HCEC 1CT (cell line): ENCODE results near the gene FMC1.
"Not testable (repeated sequence)": the region's sequence is repeated elsewhere in the genome, so short reads cannot be mapped to it uniquely, and the experiment has no call there.

Experiments
- DNase-seq: peaks from one replicate; pipeline ENCODE4 v3.0.0-alpha.2; 2017

Gene FMC1, protein sequence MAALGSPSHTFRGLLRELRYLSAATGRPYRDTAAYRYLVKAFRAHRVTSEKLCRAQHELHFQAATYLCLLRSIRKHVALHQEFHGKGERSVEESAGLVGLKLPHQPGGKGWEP

DNA sequence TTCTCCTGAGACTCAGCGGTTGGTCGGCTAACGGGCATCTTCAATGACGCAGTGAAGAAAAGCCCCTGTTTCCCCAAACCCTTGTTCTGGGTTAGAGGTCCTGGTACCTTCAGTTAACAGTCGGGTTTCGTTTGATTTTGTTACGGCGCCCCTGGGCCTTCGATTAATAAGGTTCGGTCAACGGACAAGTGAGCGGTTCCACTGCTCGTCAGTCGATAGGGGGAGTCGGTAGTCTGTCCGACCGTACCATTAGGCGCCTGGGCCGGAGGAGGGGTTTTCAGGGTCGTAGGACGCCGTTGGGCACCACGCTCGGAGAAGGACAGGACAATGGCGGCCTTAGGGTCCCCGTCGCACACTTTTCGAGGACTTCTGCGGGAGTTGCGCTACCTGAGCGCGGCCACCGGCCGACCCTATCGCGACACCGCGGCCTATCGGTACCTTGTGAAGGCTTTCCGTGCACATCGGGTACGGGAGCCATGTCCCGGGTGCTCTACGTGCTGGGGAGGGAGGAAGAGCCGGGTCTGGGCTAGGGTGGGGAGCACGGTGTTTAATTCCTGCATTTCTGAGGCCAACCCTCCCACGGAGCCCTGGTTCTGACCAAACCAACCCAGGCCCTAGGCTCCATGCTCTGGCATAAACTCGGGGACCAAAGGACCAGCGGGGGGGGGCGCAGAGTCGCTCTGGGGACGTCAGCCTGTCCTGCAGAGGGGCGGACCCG lies at the start of gene FMC1:
Gene FMC1 (plus strand): TSS at position 280 of the 718 bp plus-strand sequence. CDS start 48 bp downstream, at position 328.
- DNase-seq, result peak; percentile 91

DNA sequence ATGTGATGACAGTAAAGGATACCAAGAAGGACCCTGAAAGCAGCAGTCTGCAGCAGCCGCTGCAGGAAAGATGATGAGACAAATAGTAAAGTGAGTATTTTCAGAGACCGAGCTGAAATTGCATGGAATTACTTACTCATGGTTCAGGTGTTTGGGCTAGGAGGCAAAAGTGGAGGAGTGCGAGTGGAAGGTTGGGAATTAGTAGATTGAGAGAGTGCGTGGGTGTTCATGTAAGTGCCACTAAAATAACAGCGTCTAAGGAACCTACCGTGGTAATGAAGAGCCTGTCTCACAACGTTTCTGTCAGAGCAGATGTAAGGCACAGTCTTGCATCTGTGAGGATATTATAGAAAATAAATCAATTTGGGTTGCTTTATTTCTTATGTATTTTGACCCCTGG lies 48.3 kb upstream of the FMC1 start:
- no peak for DNase-seq

DNA sequence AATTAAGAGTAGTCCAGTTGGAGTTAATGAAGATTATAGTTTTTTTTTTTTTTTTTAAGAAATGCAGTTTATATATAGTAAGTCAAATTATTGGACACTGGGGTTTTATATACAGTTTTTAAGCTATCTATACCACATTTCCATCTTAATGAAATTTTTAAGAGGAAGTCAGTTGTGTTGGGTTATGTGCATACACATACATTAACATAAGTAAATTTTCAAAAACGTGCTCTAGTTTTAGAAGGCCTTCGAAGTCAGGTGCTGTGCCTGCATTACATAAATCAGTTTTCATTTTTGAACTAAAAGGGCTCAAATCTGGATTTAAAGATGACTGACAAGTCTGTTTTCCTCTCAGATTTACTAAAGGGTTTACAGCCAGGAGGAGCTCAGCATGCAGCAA lies 47.6 kb upstream of the FMC1 start:
- no peak for DNase-seq

DNA sequence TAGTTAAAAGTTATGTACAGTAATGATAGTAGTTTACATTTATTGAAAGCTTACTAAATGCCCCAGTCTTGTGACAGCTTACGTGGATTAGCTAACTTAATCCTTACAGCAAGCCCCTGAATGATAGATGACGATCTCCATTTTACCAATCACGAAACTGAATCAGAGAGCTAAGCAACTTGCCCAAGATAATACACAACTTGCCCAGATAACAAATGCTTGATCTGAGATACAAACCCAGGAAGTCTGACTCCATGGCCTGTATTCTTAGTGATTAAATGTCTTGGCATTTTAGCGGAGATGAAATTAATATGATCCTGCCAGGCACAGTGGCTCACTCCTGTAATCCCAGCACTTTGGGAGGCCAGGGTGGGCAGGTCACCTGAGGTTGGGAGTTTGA lies 46.9 kb upstream of the FMC1 start:
- DNase-seq, result no peak

DNA sequence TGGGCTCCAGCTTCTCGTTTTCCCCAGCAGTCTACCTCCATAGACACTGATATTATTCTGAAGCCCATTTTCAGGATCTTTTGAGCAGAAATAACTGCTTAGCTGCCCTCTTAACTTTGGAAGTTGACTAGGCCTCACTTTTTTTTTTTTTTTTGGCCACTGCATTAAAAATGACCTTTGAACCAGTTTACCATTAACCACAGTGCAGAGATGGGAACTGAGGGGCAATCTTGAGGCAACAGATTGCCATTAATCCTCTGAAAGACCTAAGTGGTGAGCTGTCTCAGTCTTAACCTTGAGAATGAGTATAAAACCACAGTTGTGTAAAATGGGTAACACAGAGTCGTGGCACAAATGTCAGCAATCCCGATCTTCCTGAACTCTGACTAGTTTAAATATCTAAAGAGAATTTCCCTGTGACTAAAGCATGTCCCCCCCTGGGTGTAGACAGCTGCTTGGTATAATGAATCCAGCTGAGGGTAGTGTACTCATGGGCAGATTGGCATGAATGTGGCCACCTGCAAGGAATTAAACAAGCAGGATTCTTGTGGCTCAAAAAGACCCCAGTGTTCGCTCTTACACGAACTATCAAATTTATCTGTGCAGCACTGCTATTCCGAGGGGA lies 46.1 kb upstream of the FMC1 start:
- DNase-seq, result no peak

DNA sequence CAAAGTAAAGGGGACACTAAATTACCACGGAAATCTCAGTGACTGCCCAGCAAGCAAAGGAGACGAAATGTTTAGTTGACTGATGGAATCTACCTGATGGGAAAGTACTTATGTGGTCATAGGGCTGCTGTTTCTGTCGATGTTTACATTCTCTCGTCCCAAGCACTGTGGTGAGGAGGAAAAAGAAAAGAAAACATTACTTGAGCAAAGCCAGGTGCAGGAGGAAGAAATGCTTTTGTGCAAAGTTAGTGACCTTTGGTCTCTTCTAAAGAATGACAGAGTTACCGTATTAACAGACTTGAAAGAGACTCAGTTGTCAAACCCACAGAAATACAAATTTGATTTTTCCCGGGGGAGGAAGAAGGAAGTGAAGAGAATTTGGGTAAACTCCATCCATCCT lies 43.3 kb upstream of the FMC1 start:
- no peak for DNase-seq

DNA sequence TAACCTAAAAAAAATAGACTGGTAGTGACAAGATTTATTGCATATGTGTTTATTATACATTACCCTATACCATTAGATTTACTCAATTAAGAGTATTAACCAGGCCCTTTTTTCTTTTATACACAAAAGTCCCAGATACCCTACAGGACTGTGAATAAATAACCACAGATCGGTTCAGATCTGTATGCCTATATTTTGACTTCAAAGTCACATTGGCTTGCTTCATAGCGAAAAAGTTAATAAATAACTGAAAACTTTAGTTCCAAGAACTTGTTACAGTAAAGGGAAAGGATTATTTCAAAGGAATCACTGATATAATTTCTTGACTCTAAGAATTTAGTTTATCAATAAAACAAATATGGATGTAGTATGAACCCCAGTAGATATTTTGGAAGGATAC lies 41.8 kb upstream of the FMC1 start:
- DNase-seq, result no peak

DNA sequence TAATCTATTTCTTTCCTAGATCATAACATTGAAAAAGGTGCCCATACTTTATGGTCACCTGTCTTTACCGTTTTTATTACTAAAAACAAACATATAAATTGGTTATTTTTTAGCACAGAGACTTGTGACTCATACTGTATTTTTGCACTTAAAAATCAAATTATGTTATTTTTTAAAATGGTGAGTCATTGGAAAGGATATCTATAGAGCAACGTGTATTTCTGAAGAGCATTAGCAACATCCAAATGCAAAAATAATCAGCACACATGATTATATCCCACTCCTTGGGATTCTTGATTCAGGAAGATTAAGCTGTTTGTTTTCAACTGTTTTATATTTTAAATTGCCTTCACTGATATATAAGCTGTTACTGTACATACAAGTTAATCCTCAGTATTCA lies 40.7 kb upstream of the FMC1 start:
- peak; percentile 41 for DNase-seq

DNA sequence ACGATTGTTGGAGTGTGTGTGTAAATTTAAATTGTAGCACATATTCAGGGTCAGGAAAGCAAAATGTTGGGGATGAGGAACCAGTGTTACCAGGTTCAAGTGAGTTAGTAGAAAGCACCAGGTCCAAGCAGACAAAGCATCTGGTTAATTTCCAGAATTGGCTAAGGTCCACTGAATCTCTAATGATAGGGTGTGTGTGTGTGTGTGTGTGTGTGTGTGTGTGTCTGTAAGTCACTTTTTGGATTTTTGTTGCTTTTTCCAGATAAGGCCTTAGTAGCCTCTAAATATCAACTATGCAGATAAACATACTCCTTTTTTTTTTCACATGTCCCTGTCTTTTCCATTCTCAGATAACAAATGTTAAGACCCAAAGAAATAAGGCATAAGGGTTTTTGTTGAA lies 36.6 kb upstream of the FMC1 start:
- no peak for DNase-seq

DNA sequence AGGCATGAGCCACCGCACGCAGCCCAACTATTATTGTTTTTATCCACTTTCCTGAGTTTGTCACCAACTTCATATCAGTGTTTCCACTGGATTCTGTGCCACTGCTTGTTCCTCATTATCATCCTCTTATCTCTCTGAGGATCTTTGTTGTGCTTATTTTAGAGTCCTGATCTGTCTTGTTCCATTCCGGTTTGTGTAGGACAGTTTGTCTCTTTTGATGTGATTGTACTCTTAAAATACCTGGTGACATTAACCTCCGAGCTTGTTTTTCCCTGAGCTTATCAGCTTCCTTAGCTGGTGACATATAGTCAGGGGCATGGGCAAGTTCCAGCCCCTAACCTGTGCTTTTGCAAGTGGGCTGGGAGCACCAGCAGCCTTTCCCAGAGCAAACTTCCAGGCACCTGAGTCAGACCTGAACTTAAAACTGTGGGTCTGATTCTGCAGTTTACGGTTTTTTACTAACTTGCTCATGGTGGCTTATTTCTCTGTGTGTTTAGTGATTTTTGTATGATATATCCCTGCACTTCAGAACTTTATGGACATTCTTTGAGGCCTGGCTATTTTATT lies 23.1 kb upstream of the FMC1 start:
- DNase-seq, result no peak

DNA sequence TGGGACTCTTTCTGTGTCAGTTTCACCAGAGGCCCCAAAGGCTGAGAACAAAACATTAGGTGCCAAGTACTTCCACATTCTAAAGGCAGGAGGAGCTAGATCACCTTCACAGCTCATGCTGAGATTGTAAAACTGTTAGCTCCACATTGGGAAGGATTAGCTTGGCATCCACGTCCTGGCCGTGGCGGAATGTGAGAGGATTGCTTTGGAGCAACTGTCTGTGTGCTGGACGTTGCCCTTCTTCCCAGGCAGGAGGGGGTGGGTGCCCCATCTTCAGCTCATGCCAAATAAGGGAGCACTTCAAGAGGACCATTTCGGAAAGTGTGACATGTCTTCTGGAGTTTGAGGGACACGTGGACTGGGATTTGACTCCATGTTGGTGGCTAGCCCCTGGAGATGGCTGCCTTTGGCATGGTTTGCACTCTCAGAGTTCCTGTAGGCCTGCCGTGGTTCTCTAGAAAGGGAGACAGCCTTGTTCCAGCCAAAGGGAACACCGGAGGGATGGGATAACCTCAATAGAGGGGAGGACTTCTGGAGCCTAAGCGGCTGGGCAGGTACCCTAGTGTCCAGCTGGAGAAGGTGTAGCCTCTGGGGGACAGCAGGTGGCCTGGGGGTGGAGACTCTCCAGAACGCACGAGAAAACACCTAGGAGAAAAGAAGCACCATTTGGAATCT lies 19.9 kb upstream of the FMC1 start:
- DNase-seq, result peak; percentile 51

DNA sequence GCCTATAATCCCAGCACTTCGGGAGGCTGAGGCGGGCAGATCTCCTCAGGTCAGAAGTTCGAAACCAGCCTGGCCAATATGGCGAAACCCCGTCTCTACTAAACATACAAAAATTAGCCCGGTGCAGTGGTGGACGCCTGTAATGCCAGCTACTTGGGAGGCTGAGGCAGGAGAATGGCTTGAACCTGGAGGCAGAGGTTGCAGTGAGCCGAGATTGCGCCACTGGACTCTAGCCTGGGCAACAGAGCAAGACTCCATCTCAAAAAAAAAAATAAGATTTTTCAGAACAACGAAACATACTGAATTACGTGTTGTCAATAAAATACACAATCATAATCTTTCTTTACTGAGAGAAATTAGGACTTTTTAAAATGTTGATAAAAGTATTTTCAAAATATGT lies 16.4 kb upstream of the FMC1 start:
- DNase-seq, result not testable (repeated sequence)

DNA sequence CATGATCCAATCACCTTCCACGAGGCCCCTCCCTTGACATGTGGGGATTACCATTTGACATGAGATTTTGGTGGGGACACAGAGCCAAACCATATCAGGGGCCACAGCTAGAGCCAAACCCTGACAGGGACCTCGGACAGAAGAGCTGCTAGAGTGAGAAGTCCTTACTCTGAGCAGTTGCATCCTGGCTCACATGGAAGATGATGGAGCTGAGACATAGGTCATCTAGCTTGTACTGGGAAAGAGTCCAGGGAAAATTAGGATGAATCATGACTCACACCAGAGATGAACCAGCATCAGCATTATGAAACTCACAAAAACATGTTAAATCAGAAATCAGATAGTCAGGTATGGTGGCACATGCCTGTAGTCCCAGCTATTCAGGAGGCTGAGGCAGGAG lies 12.8 kb upstream of the FMC1 start:
- DNase-seq, result peak; percentile 87

DNA sequence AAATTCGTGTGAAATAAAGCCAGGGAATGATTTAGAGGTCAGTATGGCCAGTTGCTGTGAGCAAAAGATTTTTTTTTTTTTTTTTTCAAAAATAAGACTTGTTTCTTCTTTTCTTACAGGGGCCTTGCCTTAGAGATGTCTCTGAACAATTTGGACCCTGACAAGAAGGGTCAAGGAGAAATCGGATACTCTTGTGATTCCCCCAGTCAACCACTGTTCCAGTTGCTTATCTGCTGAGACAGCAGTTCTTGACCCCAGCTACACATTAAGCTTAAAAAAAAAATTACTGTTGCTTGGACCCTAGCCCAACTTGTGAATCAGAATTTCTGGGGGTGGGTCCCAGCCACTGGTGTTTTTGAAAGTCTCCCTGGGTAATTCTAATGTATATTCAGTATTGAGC lies 12.0 kb upstream of the FMC1 start:
- DNase-seq, result no peak

DNA sequence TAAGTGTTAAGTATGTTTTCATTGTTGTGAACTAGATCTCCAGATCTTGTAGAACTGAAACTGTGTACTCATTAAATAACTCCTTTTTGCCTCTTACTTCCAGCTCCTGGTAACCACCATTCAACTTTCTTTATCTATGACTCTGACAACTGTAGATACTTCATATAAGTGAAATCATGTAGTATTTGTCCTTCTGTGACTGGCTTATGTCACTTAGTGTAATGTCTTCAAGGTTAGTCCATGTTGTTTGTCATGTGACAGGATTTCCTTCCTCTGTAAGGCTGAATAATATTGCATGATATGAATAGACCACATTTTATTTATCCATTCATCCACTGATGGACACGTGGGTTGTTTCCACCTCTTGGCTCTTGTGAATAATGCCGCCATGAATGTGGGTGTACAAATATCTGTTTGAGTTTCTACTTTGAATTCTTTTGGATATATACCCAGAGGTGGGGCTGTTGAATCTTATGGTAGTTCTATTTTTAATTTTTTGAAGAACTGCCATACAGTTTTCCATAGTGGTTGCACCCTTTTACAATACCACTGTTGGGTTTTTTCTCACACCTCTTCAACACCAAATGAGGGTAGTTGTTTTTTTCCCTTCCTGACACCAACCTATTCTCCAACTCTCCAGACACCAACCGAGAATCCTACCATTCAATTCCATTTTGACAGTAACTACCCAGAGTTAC lies 10.7 kb upstream of the FMC1 start:
- no peak for DNase-seq

DNA sequence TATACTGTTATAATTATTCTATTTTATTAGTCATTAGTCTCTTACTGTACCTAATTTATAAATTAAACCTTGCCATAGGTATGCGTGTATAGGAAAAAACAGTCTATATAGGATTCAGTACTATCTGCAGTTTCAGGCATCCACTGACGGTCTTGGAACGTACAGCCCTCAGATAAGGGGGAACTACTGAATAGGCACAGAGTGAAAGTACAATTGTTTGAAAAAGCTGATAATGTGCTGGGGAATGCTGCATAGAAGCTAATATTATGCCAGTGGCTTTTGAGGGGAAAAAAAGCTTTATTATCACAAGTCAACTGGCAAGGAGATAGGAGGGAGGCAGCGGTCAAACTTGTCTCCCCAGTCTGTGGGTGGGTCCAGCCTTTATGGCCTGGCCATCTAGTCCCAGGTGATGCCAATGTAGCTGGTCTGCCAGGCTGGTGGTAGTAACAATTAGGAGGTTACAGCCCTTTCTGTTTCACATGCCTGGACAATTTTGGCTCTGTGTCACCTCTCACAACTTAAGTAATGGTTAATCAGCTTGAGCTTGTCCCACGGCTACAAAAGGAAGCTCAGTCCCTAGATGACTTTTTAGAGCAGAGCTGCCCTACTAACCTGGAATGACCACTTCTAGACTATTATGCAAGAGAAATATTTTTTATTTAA lies 8.3 kb upstream of the FMC1 start:
- DNase-seq, result no peak

DNA sequence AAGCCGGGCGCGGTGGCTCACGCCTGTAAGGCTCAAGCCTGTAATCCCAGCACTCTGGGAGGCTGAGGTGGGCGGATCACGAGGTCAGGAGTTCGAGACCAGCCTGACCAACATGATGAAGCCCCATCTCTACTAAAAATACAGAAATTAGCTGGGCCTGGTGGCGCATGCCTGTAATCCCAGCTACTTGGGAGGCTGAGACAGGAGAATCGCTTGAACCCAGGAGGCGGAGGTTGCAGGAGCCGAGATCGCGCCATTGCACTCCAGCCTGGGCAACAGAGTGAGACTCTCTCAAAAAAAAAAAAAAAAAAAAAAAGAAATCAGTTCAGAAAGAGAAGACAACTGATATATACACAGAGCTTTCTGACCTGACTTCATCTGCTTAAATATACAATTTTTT lies 7.7 kb upstream of the FMC1 start:
- DNase-seq, result not testable (repeated sequence)

DNA sequence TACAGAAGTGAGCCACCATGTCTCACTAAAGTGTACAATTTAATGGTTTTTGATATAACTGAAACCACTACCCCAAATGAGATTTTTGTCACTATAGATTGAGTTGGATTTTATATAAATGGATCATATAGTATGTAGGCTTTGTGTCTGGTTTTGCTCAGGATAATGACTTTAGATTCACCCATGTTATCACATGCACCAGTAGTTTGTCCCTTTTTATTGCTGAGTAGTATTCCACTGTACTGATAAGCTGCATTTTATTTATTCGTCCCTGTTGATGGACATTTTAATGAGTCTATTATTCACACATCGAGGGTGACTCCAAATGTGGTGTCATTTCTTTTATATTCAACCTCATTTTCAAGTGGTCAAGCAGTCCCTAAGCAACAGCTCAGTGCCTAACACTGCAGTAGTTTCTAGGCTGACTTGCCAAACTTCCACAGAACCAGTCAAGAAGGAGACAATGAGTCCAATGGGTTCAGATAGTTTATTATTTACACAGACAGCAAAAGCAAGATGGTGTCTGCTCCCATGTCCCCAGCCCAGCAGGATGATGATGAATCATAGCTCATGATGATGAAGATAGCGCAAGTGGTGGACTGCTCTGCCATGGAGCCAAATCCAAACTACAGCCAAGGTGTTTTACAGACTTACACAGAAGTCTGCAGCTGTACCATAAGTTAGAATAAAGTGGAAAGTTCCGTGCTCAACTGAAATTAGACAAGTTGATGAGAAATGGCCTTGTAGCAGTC lies 6.6 kb upstream of the FMC1 start:
- no peak for DNase-seq

DNA sequence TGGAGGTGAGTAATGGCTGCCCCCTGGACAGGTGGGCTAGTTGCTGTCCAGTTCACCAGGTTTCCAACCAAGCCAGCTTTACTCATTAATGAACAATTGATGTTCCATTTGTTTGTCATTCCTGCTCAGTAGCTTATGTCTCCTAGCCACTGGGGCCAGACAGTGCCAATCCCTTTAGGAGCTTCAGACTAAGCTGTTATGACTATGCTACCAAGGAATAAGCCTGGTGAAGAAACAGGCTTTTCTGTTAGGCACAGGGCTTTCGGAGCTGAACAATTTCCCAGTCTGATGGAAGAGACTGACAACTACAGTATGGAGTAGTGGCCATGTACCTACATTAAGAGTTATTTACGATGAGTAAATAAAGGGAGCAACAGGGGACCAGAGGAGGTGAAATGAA lies 2.1 kb upstream of the FMC1 start:
- no peak for DNase-seq

DNA sequence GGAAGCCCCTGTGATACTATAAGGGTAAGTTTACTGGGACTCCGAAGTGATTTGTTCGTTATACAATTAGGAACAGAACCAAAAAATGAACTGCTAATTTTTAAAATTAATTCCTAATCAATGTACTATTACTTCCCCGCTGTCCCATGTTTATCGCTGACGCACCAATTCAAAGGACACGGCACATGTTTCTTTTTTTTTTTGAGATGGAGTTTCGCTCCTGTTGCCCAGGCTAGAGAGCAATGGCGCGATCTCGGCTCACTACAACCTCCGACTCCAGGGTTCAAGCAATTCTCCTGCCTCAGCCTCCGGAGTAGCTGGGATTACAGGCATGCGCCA lies 1.5 kb upstream of the FMC1 start:
- no peak for DNase-seq

DNA sequence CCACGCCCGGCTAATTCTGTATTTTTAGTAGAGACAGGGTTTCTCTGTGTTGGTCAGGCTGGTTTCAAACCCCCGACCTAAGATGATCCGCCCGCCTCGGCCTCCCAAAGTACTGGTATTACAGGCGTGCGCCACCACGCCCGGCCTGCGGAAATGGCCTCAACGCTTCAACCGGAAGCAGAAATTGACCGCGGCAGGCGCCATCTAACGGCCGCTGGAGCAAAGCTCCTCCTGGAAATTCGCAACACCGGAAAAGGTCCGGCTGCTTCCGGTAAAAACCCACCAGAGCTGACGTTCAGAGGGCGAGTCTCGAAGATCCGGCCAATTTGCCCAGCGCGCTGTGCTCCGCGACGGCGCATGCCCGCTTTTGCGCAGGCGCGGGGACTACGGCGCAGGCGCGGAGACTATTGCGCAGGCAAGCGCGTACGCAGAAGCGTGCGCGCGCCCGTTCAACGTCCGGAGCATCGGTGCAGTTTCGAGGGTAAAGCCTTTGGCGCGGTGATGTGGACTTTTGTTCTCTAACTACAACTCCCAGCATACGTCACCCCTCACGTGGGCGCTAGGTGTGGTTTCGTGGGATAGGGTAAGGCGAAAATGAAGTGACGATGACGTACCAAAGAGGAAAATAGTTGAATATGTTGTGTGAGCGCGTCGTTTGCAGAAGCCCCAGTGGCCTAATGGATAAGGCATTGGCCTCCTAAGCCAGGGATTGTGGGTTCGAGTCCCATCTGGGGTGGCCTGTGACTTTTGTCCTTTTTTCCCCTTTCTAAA lies 915 bp upstream of the FMC1 start:
- DNase-seq, result peak; percentile 99

DNA sequence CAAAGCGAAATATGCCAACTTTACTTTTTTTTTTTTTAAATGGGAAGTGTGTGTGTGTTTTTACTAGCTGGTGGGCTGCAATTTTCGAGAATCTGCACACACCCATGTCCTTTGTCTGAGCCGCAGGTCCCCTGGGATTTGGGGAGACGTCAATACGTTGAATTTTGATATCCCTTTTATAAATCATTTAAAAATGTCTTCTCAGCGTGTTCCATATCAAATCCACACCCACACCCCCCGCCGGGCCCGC lies 404 bp upstream of the FMC1 start:
- DNase-seq, result no peak
